ENCODE results near the gene TUBB4B.

GRCh38 chr9:137202966-137203365 lies 38.1 kb upstream of the TUBB4B start:
- TF ChIP-seq CTCF (IDR thresholded peaks at IDR 0.05) (no peak), POLR2A (IDR thresholded peaks at IDR 0.05) (no peak), POLR2AphosphoS5 (IDR thresholded peaks at IDR 0.05; ENCODE audit: insufficient read depth in 1 of 2, low read depth in 1 of 2) (no peak)

Data from vagina (tissue), 2 donors.